SU-DHL-6 (cell line): ENCODE data around the gene S100G.

ENCODE experiments used
- CTCF ChIP-seq: fragments of 200-600 bp; sonication (generic); IDR thresholded peaks from one replicate; pipeline ENCODE4 v1.5.1; 2017; ENCODE audit warnings: antibody characterized with exemption, mild to moderate bottlenecking, low read length, moderate library complexity; ENCODE audit not compliant: insufficient read depth, poor library complexity, severe bottlenecking
- EZH2phosphoT487 ChIP-seq: fragments of 200-600 bp; sonication (generic), shearing (Covaris generic); conservative IDR thresholded peaks from 2 replicates; pipeline ENCODE4 v1.6.1; 2018; ENCODE audit warnings: mild to moderate bottlenecking, antibody characterized with exemption, low read length, moderate library complexity, mixed read lengths

GRCh38 chrX:16618422-16618821 lies 31.5 kb upstream of the S100G start:
- TF ChIP-seq CTCF: no peak
- TF ChIP-seq EZH2phosphoT487: no peak
